Adrenal gland (tissue), 12 donors: ENCODE results near the gene NOTCH3. TPM values are rescaled to one million over a fixed set of nuclear protein-coding genes. Genes with fewer than 3 reads are reported as not detected.

Experiments
- DNase-seq, 7 donors: peaks; one replicate each; pipeline ENCODE4 v3.0.0-alpha.2; 2019 to 2020
- H3K27ac ChIP-seq, 5 donors: fragments of 200-600 bp; sonication (generic) in 4 of 5; 1 replicate in 3 of 5; 2 replicates in 2 of 5; pipeline versions ENCODE4 v1.5.1 to v1.8.0; 2016 to 2020; ENCODE audit warnings: mild to moderate bottlenecking in 1 of 5
- H3K27me3 ChIP-seq: fragments of 200-600 bp; 2 replicates; pipeline ENCODE4 v1.8.0; 2021
- H3K36me3 ChIP-seq, 2 donors: fragments of 200-600 bp; replicated peaks in 1 of 2; 1 replicate in 1 of 2; 2 replicates in 1 of 2; pipeline versions ENCODE4 v1.5.1 to v1.8.0; 2018 to 2022
- H3K4me1 ChIP-seq, 2 donors: fragments of 200-600 bp; replicated peaks in 1 of 2; 1 replicate in 1 of 2; 2 replicates in 1 of 2; pipeline versions ENCODE4 v1.5.1 to v1.8.0; 2018 to 2021
- H3K4me3 ChIP-seq, 4 donors: fragments of 200-600 bp; sonication (generic) in 3 of 4; one replicate each; pipeline ENCODE4 v1.5.1; 2016 to 2018
- H3K9me3 ChIP-seq, 3 donors: fragments of 200-600 bp; sonication (generic) in 1 of 3; replicated peaks in 1 of 3; 1 replicate in 2 of 3; 2 replicates in 1 of 3; pipeline versions ENCODE4 v1.5.1 to v1.8.0; 2016 to 2021
- POLR2A ChIP-seq, 2 donors: fragments of 450-650 bp; IDR thresholded peaks; one replicate each; pipeline ENCODE4 v1.6.1; 2017; ENCODE audit warnings: antibody characterized with exemption in 2 of 2, mild to moderate bottlenecking in 2 of 2, moderate library complexity in 1 of 2
- WGBS, 4 donors: extraction: QIAGEN DNeasy Blood & Tissue Kit in 2 of 4; methylation state at CpG; one replicate each; pipeline versions ENCODE4 v1.1.5 to v1.1.7; 2013 to 2017; 5-methylcytosine and 5-hydroxymethylcytosine counted together
- intact Hi-C, 2 donors: fragments of 100-400 bp; cut with DNase I; formaldehyde crosslinking; loops; one replicate each; pipeline versions ENCODE4 v1.14.1 to v1.15.0; 2022 to 2023
- polyA plus RNA-seq, 3 donors: library from polyadenylated mRNA; stranded (reverse); fragments of 200-250 nt in 2 of 3; fragments of 350-450 nt in 1 of 3; fragmentation: Illumina TruSeq in 1 of 3; extraction: RNeasy Lipid Tissue Mini Kit (QIAGEN cat#74804) in 1 of 3; gene quantifications; one replicate each; pipeline ENCODE4 v1.2.3, GENCODE V29; 2013 to 2014
- total RNA-seq, 9 donors: library from RNA; depleted of rRNA in 4 of 9; stranded (reverse); fragments of >200 nt in 4 of 9; fragments of 120-200 nt in 1 of 9; fragmentation: NEBNext Ultra II Directional in 1 of 9; extraction: Animal tissue kit (Norgen Biotek cat#: 25700) in 1 of 9; gene quantifications; one replicate each; pipeline versions ENCODE4 v1.1.0 to v1.2.4, GENCODE V29; 2013 to 2023
- TF ChIP-seq, protein P1 (sequence below), 6 experiments: fragments of 450-650 bp in 4 of 6; fragments of 200-600 bp in 2 of 6; sonication (generic) in 1 of 6; IDR thresholded peaks; 1 replicate in 5 of 6; 2 replicates in 1 of 6; pipeline versions ENCODE4 v1.5.1 to v1.8.0; 2016 to 2021; ENCODE audit warnings: antibody characterized with exemption in 6 of 6, mild to moderate bottlenecking in 2 of 6, moderate library complexity in 1 of 6
- donor health status: healthy with polysubstance abuse.
- donor health status: Bipolar disorder and iron deficiency.
- donor health status: DM: yes; HTN: yes; CAD: no.
- donor health status: DM: no; HTN: no; CAD: no.
- donor health status: DM: no; HTN: no; CAD: no.
- donor health status: DM: yes; HTN: yes; CAD: no.

Gene NOTCH3
- total and polyA plus RNA-seq, 12 donors = 3.7 to 39.3 (median 12.8) TPM

DNA sequence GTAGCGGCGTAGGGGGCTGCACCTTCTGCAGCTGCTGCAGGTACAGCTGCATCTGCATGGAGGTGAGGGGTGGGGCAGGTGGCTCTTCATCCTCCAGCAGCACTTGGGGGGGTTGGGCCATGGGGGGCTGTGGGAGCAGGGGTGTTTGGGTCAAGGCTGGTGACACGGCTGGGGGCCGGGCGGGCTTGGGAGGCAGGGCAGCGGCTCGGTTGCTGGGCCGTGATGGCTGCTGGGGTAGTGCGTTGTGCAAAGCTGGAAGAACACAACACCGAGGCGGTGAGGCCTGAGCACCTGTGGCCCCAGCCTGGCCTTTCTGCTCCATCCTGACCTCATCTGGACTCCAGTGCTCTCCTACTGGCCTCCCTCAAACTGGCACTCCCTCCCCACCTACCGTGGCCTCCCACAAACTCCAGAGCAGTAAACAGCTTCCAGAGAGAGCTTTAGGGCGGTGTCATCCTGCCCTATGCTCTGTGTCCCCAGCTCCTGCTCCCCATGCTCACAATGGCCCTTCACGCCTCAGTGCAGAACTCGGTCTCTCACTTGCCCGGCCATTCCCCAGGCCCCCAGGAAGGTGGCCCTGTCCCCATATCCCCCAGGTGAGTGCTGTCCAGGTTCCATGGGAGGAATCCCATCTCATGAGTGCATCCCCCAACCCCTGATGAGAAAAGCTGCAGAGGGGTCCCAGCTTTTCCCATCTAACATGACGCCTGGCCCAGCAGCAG lies 42.6 kb upstream of the NOTCH3 start:
- intact Hi-C loops = no loop called here
- H3K36me3 ChIP-seq = peaks cover 0 to 84% of the 10 kb centered on the region in 2 donors
- TF ChIP-seq, protein P1, sequence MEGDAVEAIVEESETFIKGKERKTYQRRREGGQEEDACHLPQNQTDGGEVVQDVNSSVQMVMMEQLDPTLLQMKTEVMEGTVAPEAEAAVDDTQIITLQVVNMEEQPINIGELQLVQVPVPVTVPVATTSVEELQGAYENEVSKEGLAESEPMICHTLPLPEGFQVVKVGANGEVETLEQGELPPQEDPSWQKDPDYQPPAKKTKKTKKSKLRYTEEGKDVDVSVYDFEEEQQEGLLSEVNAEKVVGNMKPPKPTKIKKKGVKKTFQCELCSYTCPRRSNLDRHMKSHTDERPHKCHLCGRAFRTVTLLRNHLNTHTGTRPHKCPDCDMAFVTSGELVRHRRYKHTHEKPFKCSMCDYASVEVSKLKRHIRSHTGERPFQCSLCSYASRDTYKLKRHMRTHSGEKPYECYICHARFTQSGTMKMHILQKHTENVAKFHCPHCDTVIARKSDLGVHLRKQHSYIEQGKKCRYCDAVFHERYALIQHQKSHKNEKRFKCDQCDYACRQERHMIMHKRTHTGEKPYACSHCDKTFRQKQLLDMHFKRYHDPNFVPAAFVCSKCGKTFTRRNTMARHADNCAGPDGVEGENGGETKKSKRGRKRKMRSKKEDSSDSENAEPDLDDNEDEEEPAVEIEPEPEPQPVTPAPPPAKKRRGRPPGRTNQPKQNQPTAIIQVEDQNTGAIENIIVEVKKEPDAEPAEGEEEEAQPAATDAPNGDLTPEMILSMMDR (IDR thresholded peaks at IDR 0.05) = no peak
- TF ChIP-seq POLR2A (IDR thresholded peaks at IDR 0.05) = no peak
- no peak overlapping the region for H3K27ac ChIP-seq
- peaks cover 2 to 15% of the 10 kb centered on the region in 2 donors for H3K4me1 ChIP-seq
- no peaks in the 10 kb centered on the region for H3K27me3 ChIP-seq
- DNase-seq = no peak
- 86 to 96% (median 90%) methylated on average over 6 to 17 of the region's 17 CpGs for WGBS, 4 donors
- H3K4me3 ChIP-seq = no peak overlapping the region
- no peaks in the 10 kb centered on the region for H3K9me3 ChIP-seq

DNA sequence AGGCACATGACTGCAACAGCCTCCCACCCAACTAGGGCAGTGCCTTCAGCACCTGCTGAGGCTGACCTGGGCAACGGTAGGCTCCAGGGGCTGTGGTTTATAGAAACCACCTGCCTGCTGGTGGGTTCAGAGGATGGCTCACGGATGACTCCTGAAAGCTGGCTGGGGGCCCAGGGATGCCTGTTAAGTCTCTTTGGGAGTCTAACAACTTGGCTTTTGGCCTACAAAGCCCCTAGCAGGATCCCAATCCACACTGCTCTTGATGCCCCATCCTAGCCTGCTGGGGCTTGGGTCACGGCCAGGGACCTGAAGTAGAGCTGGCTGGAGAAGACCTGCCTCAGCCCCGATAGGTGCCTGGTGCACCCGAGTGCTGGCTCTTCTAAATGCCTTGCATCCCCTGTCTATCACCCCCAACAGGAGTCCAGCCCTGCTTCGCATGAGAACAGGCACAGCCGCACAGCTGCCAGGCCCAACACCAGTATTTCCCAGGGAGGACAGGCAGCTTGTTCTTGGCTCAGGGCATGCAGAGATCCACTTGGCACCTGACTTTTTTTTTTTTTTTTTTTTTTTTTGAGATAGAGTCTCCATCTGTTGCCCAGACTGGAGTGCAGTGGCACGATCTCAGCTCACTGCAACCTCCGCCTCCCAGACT lies 40.6 kb upstream of the NOTCH3 start:
- no peak for TF ChIP-seq POLR2A (IDR thresholded peaks at IDR 0.05)
- TF ChIP-seq, protein P1 (IDR thresholded peaks at IDR 0.05) = no peak
- no peaks in the 10 kb centered on the region for H3K27me3 ChIP-seq
- peaks cover 0 to 86% of the 10 kb centered on the region in 2 donors for H3K36me3 ChIP-seq
- H3K4me1 ChIP-seq = no peaks in the 10 kb centered on the region
- intact Hi-C loops = no loop called here
- no peak overlapping the region for H3K4me3 ChIP-seq
- H3K9me3 ChIP-seq = no peaks in the 10 kb centered on the region
- H3K27ac ChIP-seq = no peak overlapping the region
- peak in 1 of 7 donors; percentile 52 for DNase-seq
- 91 to 100% (median 93%) methylated on average over 5 to 9 of the region's 9 CpGs for WGBS, 4 donors

DNA sequence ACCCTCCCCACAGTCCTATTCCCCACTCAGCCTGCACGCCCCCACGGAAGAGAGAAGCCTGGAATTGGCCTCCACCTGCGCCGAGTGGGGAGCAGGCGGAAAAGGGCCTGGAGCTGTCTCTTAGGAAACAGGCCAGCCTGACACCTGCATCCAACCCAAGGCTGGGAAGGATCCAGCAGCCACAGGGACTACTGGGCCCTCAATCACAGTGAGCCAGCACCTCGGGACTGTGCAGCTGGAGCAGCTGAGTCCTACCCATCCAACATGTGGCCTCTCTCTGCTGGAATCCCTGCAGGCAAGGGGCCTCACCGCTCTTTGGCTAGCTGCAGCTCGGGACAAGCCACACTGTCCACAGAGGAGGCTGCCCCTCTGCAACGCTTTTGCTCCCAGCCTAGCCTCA lies 39.7 kb upstream of the NOTCH3 start:
- Histone ChIP-seq H3K4me3 (no peak overlapping the region), H3K36me3 (peaks cover 0 to 83% of the 10 kb centered on the region in 2 donors), H3K27me3 (no peaks in the 10 kb centered on the region), H3K27ac (no peak overlapping the region), H3K9me3 (no peaks in the 10 kb centered on the region), H3K4me1 (no peaks in the 10 kb centered on the region)
- intact Hi-C loops = no loop called here
- TF ChIP-seq POLR2A (IDR thresholded peaks at IDR 0.05) = no peak
- TF ChIP-seq, protein P1 (IDR thresholded peaks at IDR 0.05) = no peak
- DNase-seq = no peak
- WGBS, 4 donors = 88 to 95% (median 92%) methylated on average over 6 to 9 of the region's 9 CpGs

DNA sequence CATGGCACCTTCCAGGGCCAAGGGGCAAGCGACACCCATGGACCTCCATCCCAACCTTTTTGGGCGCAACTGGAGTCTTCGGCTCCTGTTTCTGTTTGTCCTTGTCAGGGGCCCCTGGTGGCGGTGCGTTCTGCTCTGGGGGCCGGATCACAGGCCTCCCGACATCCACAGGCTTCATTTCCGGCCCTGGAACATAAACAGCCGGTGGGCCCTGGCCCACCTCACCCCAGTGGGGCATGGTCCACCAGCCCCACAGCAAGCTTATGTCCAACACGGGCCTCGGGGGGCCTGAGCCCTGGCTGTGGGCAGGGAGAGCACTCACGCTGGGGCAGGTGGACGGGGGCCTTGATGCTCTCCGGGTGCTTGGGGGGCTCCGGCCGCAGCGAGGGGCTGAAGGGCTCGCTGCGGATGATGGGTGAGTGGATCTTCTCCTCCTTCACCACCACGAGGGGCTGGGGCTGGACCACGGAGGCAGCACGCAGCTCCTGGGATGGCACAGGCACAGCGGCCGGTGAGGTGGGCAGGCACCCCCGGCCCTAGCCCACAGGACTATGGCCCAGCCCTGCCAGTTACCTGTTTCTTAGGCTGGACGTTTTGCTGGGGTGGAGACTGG lies 38.6 kb upstream of the NOTCH3 start:
- TF ChIP-seq, protein P1 (IDR thresholded peaks at IDR 0.05) = no peak
- no peak for TF ChIP-seq POLR2A (IDR thresholded peaks at IDR 0.05)
- no peaks in the 10 kb centered on the region for H3K27me3 ChIP-seq
- no peak for DNase-seq
- H3K4me1 ChIP-seq = no peaks in the 10 kb centered on the region
- no peaks in the 10 kb centered on the region for H3K9me3 ChIP-seq
- WGBS, 4 donors = 88 to 92% (median 90%) methylated on average over 7 to 26 of the region's 26 CpGs
- H3K27ac ChIP-seq = no peak overlapping the region
- no peak overlapping the region for H3K4me3 ChIP-seq
- H3K36me3 ChIP-seq = peaks cover 0 to 74% of the 10 kb centered on the region in 2 donors
- intact Hi-C loops = no loop called here
